OCI-LY3 (cell line): Measurements from ENCODE around the gene ADAMTS19.

Source experiments
- H2AFZ ChIP-seq: fragments of 200-600, 300-600 bp; shearing (Covaris generic); 2 replicates; pipeline ENCODE4 v1.6.0; 2014; ENCODE audit warnings: antibody characterized with exemption, low read depth, low read length
- H3K27ac ChIP-seq: fragments of 200-600, 300-600 bp; sonication (generic); 2 replicates; pipeline ENCODE4 v1.5.1; 2014; ENCODE audit warnings: mild to moderate bottlenecking, low read length, moderate library complexity, mixed read lengths
- H3K27me3 ChIP-seq: fragments of 200-600, 300-600 bp; sonication (generic); 2 replicates; pipeline ENCODE4 v1.6.1; 2014; ENCODE audit warnings: low read depth, low read length, mixed read lengths
- H3K36me3 ChIP-seq: fragments of 200-600, 300-600 bp; sonication (generic); replicated peaks from 2 replicates; pipeline ENCODE3; 2014; ENCODE audit warnings: low read depth, low read length, mixed read lengths
- H3K4me1 ChIP-seq: fragments of 300-600, 200-600 bp; sonication (generic); 2 replicates; pipeline ENCODE4 v1.6.1; 2014; ENCODE audit warnings: low read length, mixed read lengths
- H3K4me2 ChIP-seq: fragments of 200-600, 300-600 bp; sonication (generic); 2 replicates; pipeline ENCODE4 v1.6.1; 2014; ENCODE audit warnings: low read length, mixed read lengths
- H3K4me3 ChIP-seq: fragments of 300-600, 200-600 bp; sonication (generic); 2 replicates; pipeline ENCODE4 v1.5.1; 2014; ENCODE audit warnings: antibody characterized with exemption, mild to moderate bottlenecking, low read length, moderate library complexity
- H3K79me2 ChIP-seq: fragments of 300-600, 200-600 bp; shearing (Covaris generic); 2 replicates; pipeline ENCODE4 v1.6.1; 2014; ENCODE audit warnings: mild to moderate bottlenecking, low read length, mixed read lengths
- H3K9ac ChIP-seq: fragments of 300-600, 200-600 bp; shearing (Covaris generic); 2 replicates; pipeline ENCODE4 v1.6.0; 2014; ENCODE audit warnings: mild to moderate bottlenecking, low read length, moderate library complexity
- H3K9me3 ChIP-seq: fragments of 200-600, 300-600 bp; shearing (Covaris generic); 2 replicates; pipeline ENCODE4 v1.6.1; 2014; ENCODE audit warnings: low read length, mixed read lengths; ENCODE audit not compliant: insufficient read depth
- H4K20me1 ChIP-seq: fragments of 200-600, 300-600 bp; sonication (generic); 2 replicates; pipeline ENCODE4 v1.6.1; 2016; ENCODE audit warnings: low read length, mixed read lengths; ENCODE audit not compliant: insufficient read depth
- CTCF ChIP-seq: fragments of 200-600, 300-600 bp; sonication (generic); IDR thresholded peaks from 2 replicates; pipeline ENCODE4 v1.5.1; 2014; ENCODE audit warnings: antibody characterized with exemption, low read length, low read depth
- EZH2phosphoT487 ChIP-seq: fragments of 200-600 bp; shearing (Covaris generic); IDR thresholded peaks from 2 replicates; pipeline ENCODE4 v1.6.1; 2018; ENCODE audit warnings: antibody characterized with exemption, mixed run types, low read depth

ADAMTS19 gene

GRCh38 chr5:129608350-129608749, 148.3 kb downstream of the ADAMTS19 start:
- H2AFZ ChIP-seq: no peak overlapping the region
- no peaks in the 10 kb centered on the region for H3K36me3 ChIP-seq
- H3K4me2 ChIP-seq: no peak overlapping the region
- TF ChIP-seq EZH2phosphoT487 (no peak), CTCF (no peak)
- H4K20me1 ChIP-seq: no peaks in the 10 kb centered on the region
- H3K79me2 ChIP-seq: no peaks in the 10 kb centered on the region
- H3K9me3 ChIP-seq: no peaks in the 10 kb centered on the region
- H3K4me1 ChIP-seq: no peaks in the 10 kb centered on the region
- no peak overlapping the region for H3K27ac ChIP-seq
- H3K4me3 ChIP-seq: no peak overlapping the region
- no peaks in the 10 kb centered on the region for H3K27me3 ChIP-seq
- H3K9ac ChIP-seq: no peak overlapping the region

- Histone ChIP-seq H3K27me3 (no peaks in the 10 kb centered on the region), H3K27ac (no peak overlapping the region), H3K36me3 (no peaks in the 10 kb centered on the region), H4K20me1 (no peaks in the 10 kb centered on the region), H3K4me1 (no peaks in the 10 kb centered on the region), H3K9ac (no peak overlapping the region), H2AFZ (no peak overlapping the region), H3K4me3 (no peak overlapping the region), H3K4me2 (no peak overlapping the region), H3K79me2 (no peaks in the 10 kb centered on the region), H3K9me3 (no peaks in the 10 kb centered on the region)
- TF ChIP-seq CTCF (no peak), EZH2phosphoT487 (no peak)
Measured at GRCh38 chr5:129609710-129610109, 149.6 kb downstream of the ADAMTS19 start.

GRCh38 chr5:129616517-129616916, 156.4 kb downstream of the ADAMTS19 start:
- TF ChIP-seq CTCF (no peak), EZH2phosphoT487 (no peak)
- Histone ChIP-seq H3K9me3 (no peaks in the 10 kb centered on the region), H3K27me3 (no peaks in the 10 kb centered on the region), H3K27ac (no peak overlapping the region), H3K9ac (no peak overlapping the region), H2AFZ (no peak overlapping the region), H3K4me2 (no peak overlapping the region), H3K36me3 (no peaks in the 10 kb centered on the region), H3K79me2 (no peaks in the 10 kb centered on the region), H3K4me3 (no peak overlapping the region), H3K4me1 (no peaks in the 10 kb centered on the region), H4K20me1 (no peaks in the 10 kb centered on the region)

- no peaks in the 10 kb centered on the region for H3K9me3 ChIP-seq
- no peak overlapping the region for H3K9ac ChIP-seq
- no peaks in the 10 kb centered on the region for H3K4me1 ChIP-seq
- H3K36me3 ChIP-seq: no peaks in the 10 kb centered on the region
- no peaks in the 10 kb centered on the region for H3K79me2 ChIP-seq
- no peak overlapping the region for H3K4me3 ChIP-seq
- no peak overlapping the region for H3K4me2 ChIP-seq
- H3K27ac ChIP-seq: no peak overlapping the region
- H2AFZ ChIP-seq: no peak overlapping the region
- no peaks in the 10 kb centered on the region for H4K20me1 ChIP-seq
- no peaks in the 10 kb centered on the region for H3K27me3 ChIP-seq
- TF ChIP-seq CTCF: no peak
- TF ChIP-seq EZH2phosphoT487: no peak
Measured at GRCh38 chr5:129617206-129617605, 157.1 kb downstream of the ADAMTS19 start.
